Midbrain (tissue), 1 donor: ENCODE results near the gene SLC16A13.
"Not testable (repeated sequence)": the region's sequence is repeated elsewhere in the genome, so short reads cannot be mapped to it uniquely, and the experiment has no call there.

Experiments
- DNase-seq: peaks from one replicate; lab custom pipeline; 2025; lab: John Stamatoyannopoulos, UW

SLC16A13 gene

GRCh38 chr17:7029659-7030058 lies 6.2 kb upstream of the SLC16A13 start:
- DNase-seq: no peak

GRCh38 chr17:7034955-7035590 lies 742 bp upstream of the SLC16A13 start:
- no peak for DNase-seq

GRCh38 chr17:7038025-7038862 lies 2.4 kb downstream of the SLC16A13 start:
- no peak for DNase-seq

GRCh38 chr17:7039832-7040231 lies 4.0 kb downstream of the SLC16A13 start:
- no peak for DNase-seq

- no peak for DNase-seq
Observed at GRCh38 chr17:7041607-7042500, 6.0 kb downstream of the SLC16A13 start.

- no peak for DNase-seq
Observed at GRCh38 chr17:7042501-7043181, 6.8 kb downstream of the SLC16A13 start.

- DNase-seq: no peak
Observed at GRCh38 chr17:7043182-7043496, 7.3 kb downstream of the SLC16A13 start.

- DNase-seq: no peak
Observed at GRCh38 chr17:7043497-7044198, 7.8 kb downstream of the SLC16A13 start, which contains the start of gene SLC16A11. Gene SLC16A11 (minus strand): TSS chr17:7044092. CDS start chr17:7043513, 579 bp downstream.

- DNase-seq: peak; percentile 80
Observed at GRCh38 chr17:7045492-7046126, 9.8 kb downstream of the SLC16A13 start.

GRCh38 chr17:7046127-7046724 lies 10.4 kb downstream of the SLC16A13 start:
- no peak for DNase-seq

- DNase-seq: not testable (repeated sequence)
Observed at GRCh38 chr17:7046725-7047397, 11.0 kb downstream of the SLC16A13 start.

- no peak for DNase-seq
Observed at GRCh38 chr17:7047566-7047965, 11.8 kb downstream of the SLC16A13 start.

GRCh38 chr17:7048968-7049367 lies 13.2 kb downstream of the SLC16A13 start:
- DNase-seq: no peak

- DNase-seq: not testable (repeated sequence)
Observed at GRCh38 chr17:7050583-7050982, 14.8 kb downstream of the SLC16A13 start.

- no peak for DNase-seq
Observed at GRCh38 chr17:7056386-7056785, 20.6 kb downstream of the SLC16A13 start.

- DNase-seq: no peak
Observed at GRCh38 chr17:7058831-7059447, 23.1 kb downstream of the SLC16A13 start.

- DNase-seq: no peak
Observed at GRCh38 chr17:7060165-7060891, 24.5 kb downstream of the SLC16A13 start.

- DNase-seq: no peak
Observed at GRCh38 chr17:7063518-7064094, 27.8 kb downstream of the SLC16A13 start.
